Fibroblast of mammary gland (primary cell): Measurements from ENCODE around the gene RMI2.
"Not testable (repeated sequence)": the region's sequence is repeated elsewhere in the genome, so short reads cannot be mapped to it uniquely, and the experiment has no call there.

Experiments used
- DNase-seq: peaks from one replicate; pipeline ENCODE4 v3.0.0-alpha.2; 2010; ENCODE audit warnings: low read depth
- H3K4me3 ChIP-seq: 2 replicates; pipeline ENCODE4 v1.5.1; 2011; ENCODE audit warnings: low read depth, mild to moderate bottlenecking, low read length, moderate library complexity; ENCODE audit not compliant: control insufficient read depth
- CTCF ChIP-seq: conservative IDR thresholded peaks from 2 replicates; pipeline ENCODE4 v1.5.1; 2011; ENCODE audit warnings: low read depth, low read length, inconsistent platforms; ENCODE audit not compliant: control insufficient read depth, insufficient read depth

RMI2 gene

GRCh38 chr16:11377154-11377553 lies 31.9 kb downstream of the RMI2 start:
- DNase-seq: peak; percentile 19
- H3K4me3 ChIP-seq: no peak overlapping the region
- no peak for TF ChIP-seq CTCF

GRCh38 chr16:11378951-11379350 lies 33.7 kb downstream of the RMI2 start:
- not testable (repeated sequence) for DNase-seq, H3K4me3 ChIP-seq

- no peak overlapping the region for H3K4me3 ChIP-seq
- peak; percentile 60 for DNase-seq
- TF ChIP-seq CTCF: no peak
Observed at GRCh38 chr16:11379420-11379819, 34.2 kb downstream of the RMI2 start.

GRCh38 chr16:11380836-11381235 lies 35.6 kb downstream of the RMI2 start:
- TF ChIP-seq CTCF: no peak
- DNase-seq: no peak
- H3K4me3 ChIP-seq: no peak overlapping the region

GRCh38 chr16:11383481-11384183 lies 38.4 kb downstream of the RMI2 start:
- no peak for TF ChIP-seq CTCF
- H3K4me3 ChIP-seq: no peak overlapping the region
- no peak for DNase-seq

GRCh38 chr16:11384184-11384955 lies 39.1 kb downstream of the RMI2 start:
- no peak for TF ChIP-seq CTCF
- no peak overlapping the region for H3K4me3 ChIP-seq
- DNase-seq: no peak

GRCh38 chr16:11384956-11385586 lies 39.8 kb downstream of the RMI2 start:
- H3K4me3 ChIP-seq: no peak overlapping the region
- TF ChIP-seq CTCF: no peak
- no peak for DNase-seq
